T-helper 17 cell (primary cell): Measurements from ENCODE around the gene RASIP1. TPM values are rescaled to one million over a fixed set of nuclear protein-coding genes. Genes with fewer than 3 reads are reported as not detected.
"Not testable (repeated sequence)": the region's sequence is repeated elsewhere in the genome, so short reads cannot be mapped to it uniquely, and the experiment has no call there.

Experiments used
- ATAC-seq: fragments of 150-1000 bp; cut with Tn5 transposase; 2 replicates; pipeline ENCODE4 v1.10.0; 2021; ENCODE audit warnings: mild to moderate bottlenecking, moderate library complexity
- DNase-seq, 3 donors: peaks; one replicate each; pipeline versions ENCODE4 v3.0.0 to v3.0.0-alpha.2; 2020 to 2021
- H3K9me3 ChIP-seq: one replicate; pipeline ENCODE4 v1.7.0; 2013; ENCODE audit warnings: low read length, mild to moderate bottlenecking; ENCODE audit not compliant: control insufficient read depth, poor library complexity, severe bottlenecking
- H3K27ac Mint-ChIP-seq: one replicate; pipeline ENCODE4 v1.8.0; 2022; ENCODE audit warnings: mild to moderate bottlenecking, moderate library complexity, mixed read lengths
- H3K27me3 Mint-ChIP-seq: one replicate; pipeline ENCODE4 v1.8.0; 2022; ENCODE audit warnings: mixed read lengths
- H3K36me3 Mint-ChIP-seq: one replicate; pipeline ENCODE4 v1.8.0; 2022; ENCODE audit warnings: low read depth, mixed read lengths
- H3K4me1 Mint-ChIP-seq: one replicate; pipeline ENCODE4 v1.8.0; 2022; ENCODE audit warnings: mild to moderate bottlenecking, mixed read lengths
- H3K4me3 Mint-ChIP-seq: one replicate; pipeline ENCODE4 v1.8.0; 2022; ENCODE audit warnings: mild to moderate bottlenecking, moderate library complexity, mixed read lengths
- total RNA-seq, 4 donors: library from RNA in 2 of 4; stranded (reverse) in 2 of 4; gene quantifications; one replicate each; pipeline ENCODE4 v1.2.3 and lab custom pipeline; 2022 to 2026

The RASIP1 gene
- total RNA-seq, 2 donors from 2014 or later, result 0.10 to 0.12 TPM

DNA sequence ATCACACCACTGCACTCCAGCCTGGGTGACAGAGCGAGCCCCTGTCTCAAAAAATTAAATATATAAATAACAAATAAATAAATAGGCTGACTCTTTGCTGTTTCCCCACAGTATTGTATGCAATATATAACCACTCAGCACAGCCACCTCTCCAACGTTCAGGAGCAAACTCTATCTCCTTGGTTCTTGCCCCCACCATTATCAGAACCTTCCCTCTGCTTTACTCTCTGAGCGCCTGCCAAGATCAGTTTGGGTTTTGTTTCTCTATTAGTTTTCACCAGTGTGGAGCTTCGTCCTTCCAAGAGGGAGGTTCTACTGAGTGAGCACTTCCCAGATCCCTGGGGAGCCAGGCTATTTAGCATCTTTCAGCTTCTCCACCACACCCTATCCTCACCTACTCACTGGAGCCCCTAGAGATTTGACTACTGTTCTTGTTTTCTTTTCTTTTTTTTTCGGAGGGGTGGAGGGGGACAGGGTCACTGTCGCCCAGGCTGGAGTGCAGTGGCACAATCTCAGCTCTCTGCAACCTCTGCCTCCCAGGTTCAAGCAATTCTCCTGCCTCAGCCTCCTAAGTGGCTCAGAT lies 27.9 kb upstream of the RASIP1 start:
- not testable (repeated sequence) for H3K36me3 Mint-ChIP-seq, H3K27ac Mint-ChIP-seq, H3K9me3 ChIP-seq, ATAC-seq, H3K4me1 Mint-ChIP-seq, H3K4me3 Mint-ChIP-seq, DNase-seq
- peaks cover 24% of the 10 kb centered on the region for H3K27me3 Mint-ChIP-seq

DNA sequence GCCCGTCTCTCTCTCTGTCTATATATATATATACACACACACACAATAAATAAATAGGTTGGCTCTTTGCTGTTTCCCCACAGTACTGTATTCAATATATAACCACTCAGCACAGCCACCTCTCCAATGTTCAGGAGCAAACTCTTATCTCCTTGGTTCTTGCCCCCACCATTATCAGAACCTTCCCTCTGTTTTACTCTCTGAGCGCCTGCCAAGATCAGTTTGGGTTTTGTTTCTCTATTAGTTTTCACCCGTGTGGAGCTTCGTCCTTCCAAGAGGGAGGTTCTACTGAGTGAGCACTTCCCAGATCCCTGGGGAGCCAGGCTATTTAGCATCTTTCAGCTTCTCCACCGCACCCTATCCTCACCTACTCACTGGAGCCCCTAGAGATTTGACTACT lies 25.4 kb upstream of the RASIP1 start:
- not testable (repeated sequence) for H3K27ac Mint-ChIP-seq, H3K9me3 ChIP-seq, ATAC-seq, H3K4me3 Mint-ChIP-seq, H3K4me1 Mint-ChIP-seq, DNase-seq, H3K36me3 Mint-ChIP-seq
- peaks cover 29% of the 10 kb centered on the region for H3K27me3 Mint-ChIP-seq

DNA sequence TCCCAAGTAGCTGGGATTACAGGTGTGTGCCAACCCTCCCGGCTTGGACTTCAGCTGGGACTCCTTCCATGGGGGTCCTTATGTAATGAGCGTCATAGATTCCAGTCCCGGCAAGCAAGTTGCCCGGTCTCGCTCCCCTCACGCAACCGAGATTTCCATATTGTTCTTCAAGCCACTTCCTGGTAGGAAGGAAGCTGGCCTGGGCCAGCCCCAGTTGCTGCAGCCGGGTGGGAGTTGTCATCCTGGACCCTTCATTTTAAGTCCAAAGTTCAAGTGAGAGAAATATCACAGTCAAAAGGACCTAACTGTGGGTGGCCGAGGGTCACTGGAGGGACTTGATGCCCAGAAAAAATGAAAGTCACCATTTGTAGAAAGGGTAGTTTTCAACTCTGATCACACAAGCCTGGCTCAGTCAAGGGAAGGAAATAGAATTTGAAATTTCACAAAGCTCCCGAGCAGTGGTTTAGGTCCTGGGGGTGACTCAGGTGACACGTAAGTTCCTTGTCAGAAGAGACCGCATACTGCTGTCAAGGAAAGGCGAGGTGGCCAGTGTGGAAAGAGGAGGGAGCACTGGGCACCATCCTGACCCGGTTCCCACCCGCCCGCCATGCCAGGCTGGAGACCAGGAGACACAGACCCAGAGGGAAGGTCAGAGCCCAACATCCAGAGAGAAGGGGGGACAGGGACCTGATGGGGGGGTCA lies 20.2 kb upstream of the RASIP1 start:
- no peaks in the 10 kb centered on the region for H3K36me3 Mint-ChIP-seq
- H3K27me3 Mint-ChIP-seq, result peaks cover 25% of the 10 kb centered on the region
- H3K4me3 Mint-ChIP-seq, result no peak overlapping the region
- H3K27ac Mint-ChIP-seq, result no peak overlapping the region
- peaks cover 4% of the 10 kb centered on the region for H3K4me1 Mint-ChIP-seq
- ATAC-seq, result no peak
- H3K9me3 ChIP-seq, result no peaks in the 10 kb centered on the region
- no peak for DNase-seq

DNA sequence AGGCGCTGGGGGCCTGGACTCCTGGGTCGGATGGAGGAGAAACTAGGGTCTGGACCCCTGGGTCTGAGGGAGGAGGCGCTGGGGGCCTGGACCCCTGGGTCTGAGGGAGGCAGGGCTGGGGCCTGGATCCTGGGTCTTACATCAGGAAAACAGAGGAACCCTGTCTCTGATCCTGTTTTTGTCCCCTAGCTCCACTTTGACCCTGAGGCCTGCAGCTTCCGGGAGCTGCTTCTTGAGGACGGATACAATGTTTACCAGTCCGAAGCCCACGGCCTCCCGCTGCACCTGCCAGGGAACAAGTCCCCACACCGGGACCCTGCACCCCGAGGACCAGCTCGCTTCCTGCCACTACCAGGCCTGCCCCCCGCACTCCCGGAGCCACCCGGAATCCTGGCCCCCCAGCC lies 17.3 kb upstream of the RASIP1 start:
- no peak for DNase-seq
- Mint-ChIP-seq H3K4me1 (peaks cover 11% of the 10 kb centered on the region), H3K27me3 (peaks cover 25% of the 10 kb centered on the region), H3K4me3 (no peak overlapping the region), H3K36me3 (no peaks in the 10 kb centered on the region), H3K27ac (no peak overlapping the region)
- H3K9me3 ChIP-seq, result no peaks in the 10 kb centered on the region
- no peak for ATAC-seq

DNA sequence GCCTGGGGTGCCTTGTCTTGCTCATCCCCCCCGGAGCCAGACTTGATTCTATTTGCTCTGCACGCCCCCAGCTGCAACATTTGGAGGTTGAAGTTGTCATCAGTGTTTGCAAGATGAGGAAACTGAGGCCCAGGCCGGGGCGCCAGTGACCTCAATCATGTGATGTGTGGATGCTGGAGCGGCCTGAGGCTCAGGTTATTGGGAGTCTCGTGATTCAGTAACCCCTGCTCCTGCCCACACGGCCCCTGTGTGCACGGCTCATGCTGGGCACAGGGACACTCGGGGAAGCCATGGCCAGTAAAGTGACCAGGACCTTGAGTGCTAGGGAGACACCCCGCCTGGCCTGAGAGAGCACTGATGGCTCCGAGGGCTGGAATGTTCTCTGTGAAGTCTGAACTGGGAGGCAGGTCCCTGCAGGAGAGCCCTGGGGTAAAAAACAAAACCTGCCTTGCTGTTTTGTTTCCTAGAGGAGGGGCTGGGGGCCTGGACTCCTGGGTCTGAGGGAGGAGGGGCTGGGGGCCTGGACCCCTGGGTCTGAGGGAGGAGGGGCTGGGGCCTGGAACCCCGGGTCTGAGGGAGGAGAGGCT lies 16.8 kb upstream of the RASIP1 start:
- no peaks in the 10 kb centered on the region for H3K36me3 Mint-ChIP-seq
- H3K4me1 Mint-ChIP-seq, result peaks cover 12% of the 10 kb centered on the region
- H3K27me3 Mint-ChIP-seq, result peaks cover 21% of the 10 kb centered on the region
- ATAC-seq (no peak), DNase-seq (no peak)
- no peak overlapping the region for H3K27ac Mint-ChIP-seq
- no peak overlapping the region for H3K4me3 Mint-ChIP-seq
- no peaks in the 10 kb centered on the region for H3K9me3 ChIP-seq

DNA sequence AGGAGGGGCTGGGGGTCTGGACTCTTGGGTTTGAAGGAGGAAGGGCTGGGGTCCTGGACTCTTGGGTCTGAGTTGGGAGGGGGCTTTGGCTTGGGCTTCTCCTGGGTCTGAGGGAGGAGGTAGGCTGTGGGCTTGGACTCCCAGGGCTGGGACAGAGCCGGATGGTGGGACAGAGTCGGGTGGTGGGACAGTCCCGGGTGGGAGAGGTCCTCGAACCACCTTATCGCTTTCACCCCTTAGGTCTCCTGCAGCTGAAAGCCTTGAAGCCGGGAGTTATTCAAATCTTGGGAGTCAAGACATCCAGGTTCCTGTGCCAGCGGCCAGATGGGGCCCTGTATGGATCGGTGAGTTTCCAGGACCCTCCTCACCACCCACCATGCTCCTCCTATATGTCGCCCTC lies 16.3 kb upstream of the RASIP1 start:
- H3K27ac Mint-ChIP-seq, result no peak overlapping the region

DNA sequence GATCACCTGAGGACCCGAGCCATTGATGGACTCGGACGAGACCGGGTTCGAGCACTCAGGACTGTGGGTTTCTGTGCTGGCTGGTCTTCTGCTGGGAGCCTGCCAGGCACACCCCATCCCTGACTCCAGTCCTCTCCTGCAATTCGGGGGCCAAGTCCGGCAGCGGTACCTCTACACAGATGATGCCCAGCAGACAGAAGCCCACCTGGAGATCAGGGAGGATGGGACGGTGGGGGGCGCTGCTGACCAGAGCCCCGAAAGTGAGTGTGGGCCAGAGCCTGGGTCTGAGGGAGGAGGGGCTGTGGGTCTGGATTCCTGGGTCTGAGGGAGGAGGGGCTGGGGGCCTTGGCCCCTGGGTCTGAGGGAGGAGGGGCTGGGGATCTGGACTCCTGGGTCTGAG lies 15.8 kb upstream of the RASIP1 start:
- Mint-ChIP-seq H3K4me1 (peaks cover 14% of the 10 kb centered on the region), H3K4me3 (no peak overlapping the region), H3K36me3 (no peaks in the 10 kb centered on the region), H3K27ac (no peak overlapping the region), H3K27me3 (peaks cover 21% of the 10 kb centered on the region)
- no peaks in the 10 kb centered on the region for H3K9me3 ChIP-seq
- DNase-seq, result no peak
- ATAC-seq, result no peak

More for the DNA sequence above, 16.3 kb upstream of the RASIP1 start:
- no peaks in the 10 kb centered on the region for H3K36me3 Mint-ChIP-seq
- H3K4me1 Mint-ChIP-seq, result peaks cover 14% of the 10 kb centered on the region
- ATAC-seq (no peak), DNase-seq (no peak)
- H3K4me3 Mint-ChIP-seq, result no peak overlapping the region
- H3K9me3 ChIP-seq, result no peaks in the 10 kb centered on the region
- peaks cover 21% of the 10 kb centered on the region for H3K27me3 Mint-ChIP-seq

DNA sequence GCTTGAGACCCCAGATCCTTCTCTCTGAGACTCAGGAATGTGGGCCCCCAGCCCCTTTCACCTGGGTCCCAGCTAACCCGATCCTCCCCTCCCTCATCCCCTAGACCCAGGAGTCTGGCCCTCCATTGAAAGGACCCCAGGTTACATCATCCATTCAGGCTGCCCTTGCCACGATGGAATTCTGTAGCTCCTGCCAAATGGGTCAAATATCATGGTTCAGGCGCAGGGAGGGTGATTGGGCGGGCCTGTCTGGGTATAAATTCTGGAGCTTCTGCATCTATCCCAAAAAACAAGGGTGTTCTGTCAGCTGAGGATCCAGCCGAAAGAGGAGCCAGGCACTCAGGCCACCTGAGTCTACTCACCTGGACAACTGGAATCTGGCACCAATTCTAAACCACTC lies 15.4 kb upstream of the RASIP1 start:
- Mint-ChIP-seq H3K4me1 (peaks cover 14% of the 10 kb centered on the region), H3K27ac (no peak overlapping the region), H3K27me3 (peaks cover 18% of the 10 kb centered on the region), H3K36me3 (no peaks in the 10 kb centered on the region), H3K4me3 (no peak overlapping the region)
- no peaks in the 10 kb centered on the region for H3K9me3 ChIP-seq
- DNase-seq, result no peak
- no peak for ATAC-seq

DNA sequence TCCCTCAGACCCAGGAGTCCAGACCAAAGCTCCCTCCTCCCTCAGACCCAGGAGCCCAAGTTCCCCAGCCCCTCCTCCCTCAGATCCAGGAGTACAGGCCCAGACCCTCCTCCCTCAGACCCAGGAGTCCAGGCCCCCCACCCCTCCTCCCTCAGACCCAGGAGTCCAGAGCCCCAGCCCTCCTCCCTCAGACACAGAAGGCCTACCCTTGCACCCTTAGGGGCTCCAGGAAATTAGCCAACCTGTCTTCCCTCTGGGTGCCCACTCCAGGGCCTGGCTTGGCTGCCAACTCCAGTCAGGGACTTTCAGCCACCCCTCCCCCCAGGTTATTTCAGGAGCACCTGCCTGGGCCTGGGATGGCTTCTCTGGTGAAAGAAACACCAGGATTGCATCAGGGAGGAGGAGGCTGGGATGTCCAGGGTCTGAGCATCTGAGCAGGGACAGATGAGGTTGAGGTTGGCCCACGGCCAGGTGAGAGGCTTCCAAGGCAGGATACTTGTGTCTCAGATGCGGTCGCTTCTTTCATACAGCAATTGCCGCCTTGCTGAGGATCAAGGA lies 14.8 kb upstream of the RASIP1 start, which contains the start of gene FGF21:
FGF21 (plus strand) TSS at position 441 of the 558 bp plus-strand sequence. CDS start 713 bp downstream, outside the sequence.
- Mint-ChIP-seq H3K27ac (no peak within 1 kb of the TSS), H3K4me1 (peaks cover 10% of the 10 kb centered on the region), H3K4me3 (peak within 1 kb of the TSS; percentile 86), H3K27me3 (peaks cover 12% of the 10 kb centered on the region), H3K36me3 (no peaks in the 10 kb centered on the region)
- ATAC-seq (no peak), DNase-seq (no peak)
- no peaks in the 10 kb centered on the region for H3K9me3 ChIP-seq

DNA sequence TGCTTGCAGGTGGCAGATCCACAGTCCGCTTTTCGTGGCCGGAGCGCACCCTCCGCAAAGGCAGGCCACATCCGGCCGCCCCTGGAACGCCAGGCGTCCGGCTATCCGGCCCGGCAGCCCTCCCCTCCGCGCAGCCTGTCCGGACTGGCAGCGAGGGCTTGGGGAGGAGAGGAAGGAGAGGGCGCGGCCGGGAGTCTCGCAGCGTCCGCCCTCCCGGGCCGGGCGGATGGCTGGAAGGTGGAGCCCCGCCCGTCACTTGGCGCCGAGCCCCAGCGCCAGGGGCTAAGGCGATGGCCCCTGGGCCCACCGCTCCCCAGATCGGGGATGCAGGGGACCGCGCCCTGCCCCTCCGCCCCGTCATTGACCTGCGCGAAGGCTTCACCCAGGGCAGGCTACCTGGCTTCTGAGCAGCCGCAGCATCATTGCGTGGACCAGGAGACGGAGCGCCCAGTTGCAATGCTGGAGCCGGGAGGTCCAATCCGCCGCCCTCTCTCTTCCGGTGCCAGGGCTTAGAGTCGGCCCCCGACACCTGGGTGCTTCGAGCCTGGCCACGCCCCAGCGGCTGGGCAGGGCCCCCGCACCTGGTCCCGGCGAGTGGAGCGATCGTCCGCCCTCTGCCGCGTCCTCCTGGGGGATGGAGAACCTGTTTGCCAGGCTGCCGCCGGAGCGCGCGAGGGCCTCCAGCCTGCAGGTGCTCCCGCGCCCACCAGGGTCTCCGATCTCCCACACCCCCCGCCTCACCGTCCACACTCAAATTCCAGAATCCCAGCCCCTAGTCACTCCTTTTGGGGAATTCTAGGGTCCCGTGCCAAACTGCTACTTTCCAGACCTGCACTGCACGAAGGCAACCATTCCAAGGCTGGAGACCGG lies 12.3 kb upstream of the RASIP1 start, which contains the start of gene FUT1:
FUT1 (minus strand) TSS at position 146 of the 870 bp plus-strand sequence. CDS start 1,360 bp downstream, outside the sequence.
- ATAC-seq (peak; percentile 77), DNase-seq (peak in 2 of 3 donors; percentile 24 to 28)
- H3K27me3 Mint-ChIP-seq, result peaks cover 12% of the 10 kb centered on the region
- peak within 1 kb of the TSS; percentile 51 for H3K27ac Mint-ChIP-seq
- H3K36me3 Mint-ChIP-seq, result no peaks in the 10 kb centered on the region
- H3K9me3 ChIP-seq, result no peaks in the 10 kb centered on the region
- peak within 1 kb of the TSS; percentile 87 for H3K4me3 Mint-ChIP-seq
- peaks cover 10% of the 10 kb centered on the region for H3K4me1 Mint-ChIP-seq

DNA sequence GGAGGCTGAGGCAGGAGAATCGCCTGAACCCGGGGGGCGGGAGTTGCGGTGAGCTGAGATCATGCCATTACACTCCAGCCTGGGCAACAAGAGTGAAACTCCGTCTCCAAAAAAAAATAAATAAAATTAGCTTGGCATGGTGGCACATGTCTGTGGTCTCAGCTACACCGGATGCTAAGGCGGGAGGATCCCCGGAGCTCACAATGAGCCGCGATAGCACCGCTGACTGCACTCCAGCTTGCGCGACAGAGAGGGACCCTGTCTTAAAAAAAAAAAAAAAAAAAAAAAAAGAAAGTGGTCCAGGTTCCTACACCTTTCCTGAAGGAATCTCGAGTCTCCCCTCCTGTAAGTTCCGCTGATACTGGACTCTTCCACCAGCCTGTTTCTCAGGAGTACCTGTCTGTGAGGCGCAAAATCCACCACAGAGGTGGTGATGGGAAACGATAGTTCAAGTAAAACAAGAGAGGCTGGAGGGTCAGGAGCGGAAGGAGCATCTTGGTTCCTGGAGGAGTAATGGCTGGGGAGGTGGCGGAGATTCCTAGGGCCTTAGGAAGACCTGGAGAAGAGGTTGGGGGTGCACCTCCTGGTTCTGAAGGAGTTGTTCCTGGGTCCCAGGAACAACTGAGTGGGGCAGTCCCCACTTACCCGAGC lies 11.6 kb upstream of the RASIP1 start:
- Mint-ChIP-seq H3K4me3 (peak overlapping the region; percentile 87), H3K4me1 (peaks cover 10% of the 10 kb centered on the region), H3K27ac (peak overlapping the region; percentile 51), H3K36me3 (no peaks in the 10 kb centered on the region), H3K27me3 (peaks cover 12% of the 10 kb centered on the region)
- no peak for DNase-seq
- no peaks in the 10 kb centered on the region for H3K9me3 ChIP-seq
- peak; percentile 29 for ATAC-seq

DNA sequence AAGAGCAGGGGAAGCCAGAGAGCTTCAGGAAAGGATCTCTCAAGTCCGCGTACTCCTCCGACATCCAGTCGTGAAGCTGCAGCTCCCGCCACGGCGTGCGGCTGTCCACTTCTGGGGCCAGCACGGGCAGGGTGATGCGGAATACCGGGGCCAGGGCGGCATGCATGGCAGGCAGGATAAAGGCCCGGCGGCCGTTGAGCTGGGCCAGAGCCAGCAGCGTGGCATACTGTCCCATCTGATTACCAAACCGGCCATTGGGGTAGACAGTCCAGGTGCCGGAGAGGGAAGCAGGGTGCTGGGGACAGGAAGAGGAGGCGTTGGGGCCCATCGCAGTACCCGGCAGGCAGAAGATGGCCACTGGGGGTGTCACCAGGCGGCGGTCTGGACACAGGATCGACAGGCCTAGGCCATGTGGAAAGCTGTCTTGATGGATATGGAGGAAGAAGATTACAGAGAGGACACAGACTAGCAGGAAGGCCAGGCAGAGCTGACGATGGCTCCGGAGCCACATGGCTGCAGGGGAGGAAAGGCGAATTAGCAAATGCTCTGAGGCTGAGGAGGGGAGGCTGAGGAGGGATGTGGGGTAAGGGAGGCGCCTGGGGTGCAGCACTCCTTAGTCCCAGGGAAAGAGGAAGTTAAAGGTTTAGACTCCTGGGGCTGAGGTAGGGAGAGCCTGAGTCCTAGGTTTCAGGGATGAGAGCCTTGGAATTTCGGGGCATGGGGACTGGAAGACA lies 10.5 kb upstream of the RASIP1 start:
- peaks cover 12% of the 10 kb centered on the region for H3K27me3 Mint-ChIP-seq
- DNase-seq (no peak), ATAC-seq (no peak)
- peak overlapping the region; percentile 79 for H3K4me3 Mint-ChIP-seq
- peaks cover 12% of the 10 kb centered on the region for H3K4me1 Mint-ChIP-seq
- no peaks in the 10 kb centered on the region for H3K9me3 ChIP-seq
- H3K36me3 Mint-ChIP-seq, result no peaks in the 10 kb centered on the region
- H3K27ac Mint-ChIP-seq, result peak overlapping the region; percentile 51
